Measurements from ENCODE around the gene HES7.

GRCh38 chr17:8071496-8071895 lies 52.4 kb downstream of the HES7 start:
- TF ChIP-seq CTCF (conservative IDR thresholded peaks at IDR 0.05; ENCODE audit: low read length): no peak
- TF ChIP-seq EZH2phosphoT487 (IDR thresholded peaks at IDR 0.05; ENCODE audit: borderline replicate concordance): no peak

All from Loucy (cell line).